Activated CD8-positive, alpha-beta memory T cell treated with anti-CD3 and anti-CD28 coated beads for 4 hours (primary cell): ENCODE measurements around the gene CNIH4.
"Not testable (repeated sequence)": the region's sequence is repeated elsewhere in the genome, so short reads cannot be mapped to it uniquely, and the experiment has no call there.

Experiments
- DNase-seq, 2 donors: peaks; one replicate each; pipeline ENCODE4 v3.0.0-alpha.2; 2020; ENCODE audit warnings: low read depth in 2 of 2

Gene CNIH4

GRCh38 chr1:224348137-224348536, 8.5 kb upstream of the CNIH4 start:
- no peak for DNase-seq

- not testable (repeated sequence) for DNase-seq
Measured at GRCh38 chr1:224349716-224350115, 7.0 kb upstream of the CNIH4 start.

GRCh38 chr1:224352436-224353085, 4.1 kb upstream of the CNIH4 start:
- DNase-seq = not testable (repeated sequence)

GRCh38 chr1:224353975-224354925, 2.4 kb upstream of the CNIH4 start:
- DNase-seq = no peak

- DNase-seq = no peak
Measured at GRCh38 chr1:224357626-224358124, 996 bp downstream of the CNIH4 start.

GRCh38 chr1:224358237-224358636, 1.6 kb downstream of the CNIH4 start:
- DNase-seq = no peak

- DNase-seq = no peak
Measured at GRCh38 chr1:224359207-224359606, 2.5 kb downstream of the CNIH4 start.

GRCh38 chr1:224368409-224368808, 11.7 kb downstream of the CNIH4 start:
- DNase-seq = no peak

- no peak for DNase-seq
Measured at GRCh38 chr1:224373008-224373590, 16.4 kb downstream of the CNIH4 start.

GRCh38 chr1:224375059-224375458, 18.4 kb downstream of the CNIH4 start:
- no peak for DNase-seq

GRCh38 chr1:224377676-224378006, 21.0 kb downstream of the CNIH4 start:
- DNase-seq = no peak

GRCh38 chr1:224378855-224379631, 22.4 kb downstream of the CNIH4 start:
- no peak for DNase-seq

GRCh38 chr1:224380003-224380402, 23.3 kb downstream of the CNIH4 start:
- DNase-seq = peak in 1 of 2 donors; percentile 40

GRCh38 chr1:224381880-224382548, 25.3 kb downstream of the CNIH4 start:
- no peak for DNase-seq

GRCh38 chr1:224383218-224383617, 26.5 kb downstream of the CNIH4 start:
- DNase-seq = no peak

- no peak for DNase-seq
Measured at GRCh38 chr1:224387302-224387912, 30.7 kb downstream of the CNIH4 start.

- no peak for DNase-seq
Measured at GRCh38 chr1:224387943-224388342, 31.3 kb downstream of the CNIH4 start.

- DNase-seq = no peak
Measured at GRCh38 chr1:224390517-224390916, 33.8 kb downstream of the CNIH4 start.

GRCh38 chr1:224392411-224393249, 36.0 kb downstream of the CNIH4 start:
- DNase-seq = no peak

- no peak for DNase-seq
Measured at GRCh38 chr1:224393294-224393693, 36.6 kb downstream of the CNIH4 start.
